ENCODE measurements around the gene CATSPERE.

GRCh38 chr1:244680667-244681066 is 219.6 kb downstream of the CATSPERE start:
- TF ChIP-seq CTCF (IDR thresholded peaks at IDR 0.05) (no peak), POLR2AphosphoS5 (IDR thresholded peaks at IDR 0.05) (no peak), POLR2A (IDR thresholded peaks at IDR 0.05) (no peak)
